Subcutaneous adipose tissue (tissue), 4 donors: ENCODE data around the gene FIGLA. TPM values are rescaled to one million over a fixed set of nuclear protein-coding genes. Genes with fewer than 3 reads are reported as not detected.

Experiments
- small RNA-seq: library from RNA; depleted of rRNA; stranded (forward); fragments of <200 nt; gene quantifications from one replicate; pipeline ENCODE3, GENCODE V24; 2016
- total RNA-seq, 4 donors: library from RNA; depleted of rRNA; stranded (reverse); fragments of >200 nt; gene quantifications; one replicate each; pipeline ENCODE4 v1.1.0, GENCODE V29; 2016
- TF ChIP-seq, protein P1 (sequence below): fragments of 450-650 bp; IDR thresholded peaks from one replicate; pipeline ENCODE4 v1.5.1; 2016; ENCODE audit warnings: low read depth, mild to moderate bottlenecking, control low read depth, antibody characterized with exemption, moderate library complexity

Gene FIGLA
- total RNA-seq, 4 donors from 2014 or later = not detected

DNA sequence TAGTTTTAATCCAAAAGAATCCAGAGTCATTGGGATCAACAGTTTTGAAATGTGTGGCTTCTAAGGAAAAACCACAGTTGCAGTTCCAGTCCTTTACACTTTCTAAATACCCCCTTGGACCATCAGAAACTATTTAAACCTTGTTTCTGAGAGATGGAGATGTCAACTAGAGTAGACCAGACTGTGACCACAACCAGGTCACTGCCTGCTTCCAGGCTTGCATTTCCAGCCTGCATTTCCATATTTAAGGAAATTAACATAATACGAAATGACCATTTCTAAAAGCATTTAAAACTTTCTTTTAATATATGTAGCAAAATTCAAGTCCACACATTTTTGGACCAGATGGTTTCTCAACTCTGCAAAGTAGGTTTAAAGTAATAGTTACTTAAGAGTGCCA lies 60.8 kb downstream of the FIGLA start:
- TF ChIP-seq, protein P1, sequence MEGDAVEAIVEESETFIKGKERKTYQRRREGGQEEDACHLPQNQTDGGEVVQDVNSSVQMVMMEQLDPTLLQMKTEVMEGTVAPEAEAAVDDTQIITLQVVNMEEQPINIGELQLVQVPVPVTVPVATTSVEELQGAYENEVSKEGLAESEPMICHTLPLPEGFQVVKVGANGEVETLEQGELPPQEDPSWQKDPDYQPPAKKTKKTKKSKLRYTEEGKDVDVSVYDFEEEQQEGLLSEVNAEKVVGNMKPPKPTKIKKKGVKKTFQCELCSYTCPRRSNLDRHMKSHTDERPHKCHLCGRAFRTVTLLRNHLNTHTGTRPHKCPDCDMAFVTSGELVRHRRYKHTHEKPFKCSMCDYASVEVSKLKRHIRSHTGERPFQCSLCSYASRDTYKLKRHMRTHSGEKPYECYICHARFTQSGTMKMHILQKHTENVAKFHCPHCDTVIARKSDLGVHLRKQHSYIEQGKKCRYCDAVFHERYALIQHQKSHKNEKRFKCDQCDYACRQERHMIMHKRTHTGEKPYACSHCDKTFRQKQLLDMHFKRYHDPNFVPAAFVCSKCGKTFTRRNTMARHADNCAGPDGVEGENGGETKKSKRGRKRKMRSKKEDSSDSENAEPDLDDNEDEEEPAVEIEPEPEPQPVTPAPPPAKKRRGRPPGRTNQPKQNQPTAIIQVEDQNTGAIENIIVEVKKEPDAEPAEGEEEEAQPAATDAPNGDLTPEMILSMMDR = no peak

DNA sequence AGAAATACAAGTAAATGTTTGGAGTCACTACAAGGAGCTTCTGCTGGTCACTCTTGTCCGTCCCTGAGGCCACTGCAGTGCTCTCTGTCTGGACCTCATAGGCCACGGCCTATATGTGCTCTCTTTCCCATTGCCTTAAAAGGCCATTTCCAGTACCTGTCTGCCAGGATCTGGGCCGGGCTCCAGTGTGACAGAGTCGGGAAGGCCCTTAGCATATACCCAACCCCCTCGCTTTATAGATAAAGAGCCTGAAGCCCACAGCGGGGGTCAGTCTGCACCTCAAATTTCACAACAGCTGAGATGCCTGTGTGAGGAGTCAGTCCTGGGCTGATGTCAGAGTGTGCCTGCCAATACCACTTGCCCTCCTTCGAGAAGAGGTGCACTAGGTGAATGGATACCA lies 62.3 kb downstream of the FIGLA start:
- TF ChIP-seq, protein P1 = no peak

Small RNAs within 50 kb of the gene (small RNA-seq; reads per million reads assigned to genes)
- not detected for gene HMGN2P21

Other genes with a start within 250 kb of the FIGLA start
- 1 to 10 TPM; 1.1 to 3.6 (median 2.0) TPM for gene TGFA, start 236.8 kb downstream of the FIGLA start, total RNA-seq
- 1 to 10 TPM in 3 of 4 donors, under 1 TPM in 1; 0.75 to 2.9 (median 1.3) TPM for gene ADD2, start 22.4 kb downstream of the FIGLA start, total RNA-seq
- under 1 TPM in 1 of 4 donors, not detected in 3; 0.38 TPM for gene CLEC4F, start 30.0 kb upstream of the FIGLA start, total RNA-seq
- gene CD207, start 45.2 kb upstream of the FIGLA start, total RNA-seq = not detected
- gene VAX2, start 109.9 kb upstream of the FIGLA start, total RNA-seq = 1 to 10 TPM in 2 of 4 donors, under 1 TPM in 1, not detected in 1; 0.65 to 2.2 (median 1.9) TPM
- not detected for gene ATP6V1B1, start 145.3 kb upstream of the FIGLA start, total RNA-seq
- 10 to 100 TPM in 2 of 4 donors, 1 to 10 TPM in 2; 3.5 to 16.4 (median 8.3) TPM for gene ANKRD53, start 188.0 kb upstream of the FIGLA start, total RNA-seq
- 10 to 100 TPM; 29.5 to 49.9 (median 33.4) TPM for gene TEX261, start 204.2 kb upstream of the FIGLA start, total RNA-seq